NCI-H748 (cell line): ENCODE measurements around the gene CINP.
A peak's percentile ranks its signal among the peaks of the same experiment; 100 is the strongest.

Experiments
- DNase-seq: peaks from one replicate; lab custom pipeline; 2025; ENCODE audit not compliant: unreplicated experiment; lab: John Stamatoyannopoulos, UW

The CINP gene

GRCh38 chr14:102362545-102363181, at the start of gene CINP, which contains the start of gene TECPR2:
CINP (minus strand) TSS chr14:102362890; CDS start chr14:102362851, 39 bp downstream.
TECPR2 (plus strand) TSS chr14:102362941; CDS start chr14:102376722, 13,781 bp downstream.
- DNase-seq = peak; percentile 98

GRCh38 chr14:102408724-102409123, 46.0 kb upstream of the CINP start:
- DNase-seq = no peak

- DNase-seq = no peak
Observed at GRCh38 chr14:102407258-102407657, 44.6 kb upstream of the CINP start.

GRCh38 chr14:102403028-102403427, 40.3 kb upstream of the CINP start:
- no peak for DNase-seq

- DNase-seq = no peak
Observed at GRCh38 chr14:102396521-102396920, 33.8 kb upstream of the CINP start.

GRCh38 chr14:102394717-102395375, 32.2 kb upstream of the CINP start:
- no peak for DNase-seq

- DNase-seq = no peak
Observed at GRCh38 chr14:102392506-102392905, 29.8 kb upstream of the CINP start.

GRCh38 chr14:102390064-102390855, 27.6 kb upstream of the CINP start:
- no peak for DNase-seq

GRCh38 chr14:102389246-102389645, 26.6 kb upstream of the CINP start:
- no peak for DNase-seq

GRCh38 chr14:102387086-102387485, 24.4 kb upstream of the CINP start:
- DNase-seq = no peak

GRCh38 chr14:102378830-102379229, 16.1 kb upstream of the CINP start:
- DNase-seq = no peak

GRCh38 chr14:102377696-102378095, 15.0 kb upstream of the CINP start:
- no peak for DNase-seq

- no peak for DNase-seq
Observed at GRCh38 chr14:102375119-102375518, 12.4 kb upstream of the CINP start.

- DNase-seq = no peak
Observed at GRCh38 chr14:102374264-102374663, 11.6 kb upstream of the CINP start.

- no peak for DNase-seq
Observed at GRCh38 chr14:102373110-102373509, 10.4 kb upstream of the CINP start.

- DNase-seq = no peak
Observed at GRCh38 chr14:102371361-102371760, 8.7 kb upstream of the CINP start.

- no peak for DNase-seq
Observed at GRCh38 chr14:102370305-102370809, 7.7 kb upstream of the CINP start.

GRCh38 chr14:102363182-102363943, 673 bp upstream of the CINP start:
- peak; percentile 74 for DNase-seq

GRCh38 chr14:102362084-102362483, 606 bp downstream of the CINP start:
- DNase-seq = peak; percentile 45

GRCh38 chr14:102360388-102360787, 2.3 kb downstream of the CINP start:
- no peak for DNase-seq

GRCh38 chr14:102359341-102359740, 3.3 kb downstream of the CINP start:
- no peak for DNase-seq
